Measurements from ENCODE around the gene SH3BP4. TPM values are rescaled to one million over a fixed set of nuclear protein-coding genes. Genes with fewer than 3 reads are reported as not detected.

SH3BP4 gene
- polyA plus RNA-seq, 4 donors = 3.6 to 36.7 (median 17.4) TPM

DNA sequence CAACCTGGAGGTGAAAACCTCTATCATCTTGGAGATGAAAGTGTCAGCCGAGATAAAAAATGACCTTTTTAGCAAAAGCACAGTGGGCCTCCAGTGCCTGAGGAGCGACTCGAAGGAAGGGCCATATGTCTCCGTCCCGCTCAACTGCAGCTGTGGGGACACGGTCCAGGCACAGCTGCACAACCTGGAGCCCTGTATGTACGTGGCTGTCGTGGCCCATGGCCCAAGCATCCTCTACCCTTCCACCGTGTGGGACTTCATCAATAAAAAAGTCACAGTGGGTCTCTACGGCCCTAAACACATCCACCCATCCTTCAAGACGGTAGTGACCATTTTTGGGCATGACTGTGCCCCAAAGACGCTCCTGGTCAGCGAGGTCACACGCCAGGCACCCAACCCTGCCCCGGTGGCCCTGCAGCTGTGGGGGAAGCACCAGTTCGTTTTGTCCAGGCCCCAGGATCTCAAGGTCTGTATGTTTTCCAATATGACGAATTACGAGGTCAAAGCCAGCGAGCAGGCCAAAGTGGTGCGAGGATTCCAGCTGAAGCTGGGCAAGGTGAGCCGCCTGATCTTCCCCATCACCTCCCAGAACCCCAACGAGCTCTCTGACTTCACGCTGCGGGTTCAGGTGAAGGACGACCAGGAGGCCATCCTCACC, 90.2 kb downstream of the SH3BP4 start:
- no peak for DNase-seq
- Histone ChIP-seq H3K27ac (ENCODE audit: low read depth in 1 of 3, low read length in 2 of 3) (no peak overlapping the region), H3K4me1 (ENCODE audit: control insufficient read depth in 3 of 3, insufficient read depth in 2 of 3, low read depth in 1 of 3, low read length in 2 of 3) (no peaks in the 10 kb centered on the region), H3K4me3 (ENCODE audit: low read depth in 1 of 3, low read length in 3 of 3) (no peak overlapping the region), H3K36me3 (ENCODE audit: control insufficient read depth in 3 of 3, insufficient read depth in 2 of 3, low read depth in 1 of 3, low read length in 3 of 3) (peaks cover 0 to 73% (median 5%) of the 10 kb centered on the region in 3 donors), H3K9me3 (ENCODE audit: control insufficient read depth in 2 of 2, insufficient read depth in 1 of 2, low read depth in 1 of 2, low read length in 1 of 2) (no peaks in the 10 kb centered on the region), H3K27me3 (ENCODE audit: control insufficient read depth in 3 of 3, insufficient read depth in 3 of 3, low read length in 3 of 3) (no peaks in the 10 kb centered on the region)
- 87 to 92% (median 92%) methylated on average over 25 of the region's 25 CpGs for WGBS, 3 donors
- no peak for FAIRE-seq

DNA sequence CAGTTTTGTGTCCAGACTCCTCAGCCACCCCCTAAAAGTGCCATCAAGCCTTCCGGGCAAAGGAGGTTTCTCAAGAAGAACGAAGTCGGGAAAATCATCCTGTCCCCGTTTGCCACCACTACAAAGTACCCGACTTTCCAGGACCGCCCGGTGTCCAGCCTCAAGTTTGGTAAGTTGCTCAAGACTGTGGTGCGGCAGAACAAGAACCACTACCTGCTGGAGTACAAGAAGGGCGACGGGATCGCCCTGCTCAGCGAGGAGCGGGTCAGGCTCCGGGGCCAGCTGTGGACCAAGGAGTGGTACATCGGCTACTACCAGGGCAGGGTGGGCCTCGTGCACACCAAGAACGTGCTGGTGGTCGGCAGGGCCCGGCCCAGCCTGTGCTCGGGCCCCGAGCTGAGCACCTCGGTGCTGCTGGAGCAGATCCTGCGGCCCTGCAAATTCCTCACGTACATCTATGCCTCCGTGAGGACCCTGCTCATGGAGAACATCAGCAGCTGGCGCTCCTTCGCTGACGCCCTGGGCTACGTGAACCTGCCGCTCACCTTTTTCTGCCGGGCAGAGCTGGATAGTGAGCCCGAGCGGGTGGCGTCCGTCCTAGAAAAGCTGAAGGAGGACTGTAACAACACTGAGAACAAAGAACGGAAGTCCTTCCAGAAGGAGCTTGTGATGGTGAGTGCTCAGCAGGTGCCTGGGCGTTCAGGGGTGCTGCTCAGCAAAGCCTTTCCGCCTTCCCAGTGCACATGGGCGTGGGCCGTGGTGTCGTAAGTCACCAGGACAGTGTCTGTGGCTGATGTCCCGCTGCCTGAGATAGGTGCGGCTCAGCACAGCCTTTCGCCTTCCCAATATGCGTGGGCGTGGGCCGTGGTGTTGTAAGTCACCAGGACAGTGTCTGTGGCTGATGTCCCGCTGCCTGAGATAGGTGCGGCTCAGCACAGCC, 91.0 kb downstream of the SH3BP4 start:
- H3K36me3 ChIP-seq (ENCODE audit: control insufficient read depth in 3 of 3, insufficient read depth in 2 of 3, low read depth in 1 of 3, low read length in 3 of 3) = peaks cover 0 to 79% (median 5%) of the 10 kb centered on the region in 3 donors
- H3K27me3 ChIP-seq (ENCODE audit: control insufficient read depth in 3 of 3, insufficient read depth in 3 of 3, low read length in 3 of 3) = no peaks in the 10 kb centered on the region
- no peaks in the 10 kb centered on the region for H3K4me1 ChIP-seq (ENCODE audit: control insufficient read depth in 3 of 3, insufficient read depth in 2 of 3, low read depth in 1 of 3, low read length in 2 of 3)
- DNase-seq (no peak), FAIRE-seq (no peak)
- H3K9me3 ChIP-seq (ENCODE audit: control insufficient read depth in 2 of 2, insufficient read depth in 1 of 2, low read depth in 1 of 2, low read length in 1 of 2) = no peaks in the 10 kb centered on the region
- WGBS, 3 donors = 92 to 96% (median 94%) methylated on average over 41 to 45 of the region's 49 CpGs
- H3K27ac ChIP-seq (ENCODE audit: low read depth in 1 of 3, low read length in 2 of 3) = no peak overlapping the region
- no peak overlapping the region for H3K4me3 ChIP-seq (ENCODE audit: low read depth in 1 of 3, low read length in 3 of 3)

- Histone ChIP-seq H3K4me3 (ENCODE audit: low read depth in 1 of 3, low read length in 3 of 3) (no peak overlapping the region), H3K27ac (ENCODE audit: low read depth in 1 of 3, low read length in 2 of 3) (no peak overlapping the region), H3K4me1 (ENCODE audit: control insufficient read depth in 3 of 3, insufficient read depth in 2 of 3, low read depth in 1 of 3, low read length in 2 of 3) (peaks cover 0 to 7% (median 0%) of the 10 kb centered on the region in 3 donors), H3K27me3 (ENCODE audit: control insufficient read depth in 3 of 3, insufficient read depth in 3 of 3, low read length in 3 of 3) (no peaks in the 10 kb centered on the region), H3K9me3 (ENCODE audit: control insufficient read depth in 2 of 2, insufficient read depth in 1 of 2, low read depth in 1 of 2, low read length in 1 of 2) (no peaks in the 10 kb centered on the region), H3K36me3 (ENCODE audit: control insufficient read depth in 3 of 3, insufficient read depth in 2 of 3, low read depth in 1 of 3, low read length in 3 of 3) (peaks cover 0 to 75% (median 5%) of the 10 kb centered on the region in 3 donors)
- 73 to 77% (median 74%) methylated on average over 22 of the region's 22 CpGs for WGBS, 3 donors
- FAIRE-seq (no peak), DNase-seq (no peak)
Observed at GRCh38 chr2:235043762-235044500, 92.1 kb downstream of the SH3BP4 start.

GRCh38 chr2:235044501-235045271, 92.9 kb downstream of the SH3BP4 start:
- Histone ChIP-seq H3K27ac (ENCODE audit: low read depth in 1 of 3, low read length in 2 of 3) (no peak overlapping the region), H3K27me3 (ENCODE audit: control insufficient read depth in 3 of 3, insufficient read depth in 3 of 3, low read length in 3 of 3) (no peaks in the 10 kb centered on the region), H3K4me1 (ENCODE audit: control insufficient read depth in 3 of 3, insufficient read depth in 2 of 3, low read depth in 1 of 3, low read length in 2 of 3) (peaks cover 0 to 14% (median 0%) of the 10 kb centered on the region in 3 donors), H3K36me3 (ENCODE audit: control insufficient read depth in 3 of 3, insufficient read depth in 2 of 3, low read depth in 1 of 3, low read length in 3 of 3) (peaks cover 0 to 76% (median 5%) of the 10 kb centered on the region in 3 donors), H3K9me3 (ENCODE audit: control insufficient read depth in 2 of 2, insufficient read depth in 1 of 2, low read depth in 1 of 2, low read length in 1 of 2) (no peaks in the 10 kb centered on the region), H3K4me3 (ENCODE audit: low read depth in 1 of 3, low read length in 3 of 3) (no peak overlapping the region)
- FAIRE-seq (no peak), DNase-seq (no peak)
- WGBS, 3 donors = 71 to 77% (median 73%) methylated on average over 32 of the region's 32 CpGs

GRCh38 chr2:235045336-235045972, 93.6 kb downstream of the SH3BP4 start:
- peaks cover 0 to 76% (median 5%) of the 10 kb centered on the region in 3 donors for H3K36me3 ChIP-seq (ENCODE audit: control insufficient read depth in 3 of 3, insufficient read depth in 2 of 3, low read depth in 1 of 3, low read length in 3 of 3)
- no peak overlapping the region for H3K27ac ChIP-seq (ENCODE audit: low read depth in 1 of 3, low read length in 2 of 3)
- no peak overlapping the region for H3K4me3 ChIP-seq (ENCODE audit: low read depth in 1 of 3, low read length in 3 of 3)
- peak in 1 of 2 donors; percentile 43 for DNase-seq
- no peak for FAIRE-seq
- no peaks in the 10 kb centered on the region for H3K27me3 ChIP-seq (ENCODE audit: control insufficient read depth in 3 of 3, insufficient read depth in 3 of 3, low read length in 3 of 3)
- peaks cover 0 to 17% (median 0%) of the 10 kb centered on the region in 3 donors for H3K4me1 ChIP-seq (ENCODE audit: control insufficient read depth in 3 of 3, insufficient read depth in 2 of 3, low read depth in 1 of 3, low read length in 2 of 3)
- WGBS, 3 donors = 40 to 55% (median 45%) methylated on average over 15 of the region's 15 CpGs
- no peaks in the 10 kb centered on the region for H3K9me3 ChIP-seq (ENCODE audit: control insufficient read depth in 2 of 2, insufficient read depth in 1 of 2, low read depth in 1 of 2, low read length in 1 of 2)

DNA sequence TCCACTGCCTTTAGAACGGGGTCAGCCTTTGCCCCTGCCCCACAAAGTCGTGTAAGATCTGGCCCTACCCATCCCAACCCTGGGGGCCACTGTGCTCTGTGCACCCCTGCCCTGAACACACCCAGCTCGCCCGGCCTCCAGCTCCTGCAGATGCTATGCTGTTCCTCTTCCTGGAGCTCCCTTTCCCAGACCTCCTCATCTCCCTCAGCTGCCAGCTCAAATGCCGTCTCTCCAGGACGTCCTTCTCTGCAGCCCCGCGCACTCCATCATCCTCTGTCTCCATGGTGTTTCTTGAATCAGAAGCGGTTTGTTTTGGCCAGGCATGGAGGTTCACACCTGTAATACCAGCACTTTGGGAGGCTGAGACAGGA, 94.1 kb downstream of the SH3BP4 start:
- WGBS, 3 donors = 72 to 80% (median 72%) methylated on average over 9 of the region's 9 CpGs
- no peaks in the 10 kb centered on the region for H3K9me3 ChIP-seq (ENCODE audit: control insufficient read depth in 2 of 2, insufficient read depth in 1 of 2, low read depth in 1 of 2, low read length in 1 of 2)
- H3K27me3 ChIP-seq (ENCODE audit: control insufficient read depth in 3 of 3, insufficient read depth in 3 of 3, low read length in 3 of 3) = no peaks in the 10 kb centered on the region
- no peak overlapping the region for H3K4me3 ChIP-seq (ENCODE audit: low read depth in 1 of 3, low read length in 3 of 3)
- peaks cover 0 to 22% (median 0%) of the 10 kb centered on the region in 3 donors for H3K4me1 ChIP-seq (ENCODE audit: control insufficient read depth in 3 of 3, insufficient read depth in 2 of 3, low read depth in 1 of 3, low read length in 2 of 3)
- DNase-seq = no peak
- H3K36me3 ChIP-seq (ENCODE audit: control insufficient read depth in 3 of 3, insufficient read depth in 2 of 3, low read depth in 1 of 3, low read length in 3 of 3) = peaks cover 0 to 74% (median 4%) of the 10 kb centered on the region in 3 donors
- FAIRE-seq = no peak
- no peak overlapping the region for H3K27ac ChIP-seq (ENCODE audit: low read depth in 1 of 3, low read length in 2 of 3)

DNA sequence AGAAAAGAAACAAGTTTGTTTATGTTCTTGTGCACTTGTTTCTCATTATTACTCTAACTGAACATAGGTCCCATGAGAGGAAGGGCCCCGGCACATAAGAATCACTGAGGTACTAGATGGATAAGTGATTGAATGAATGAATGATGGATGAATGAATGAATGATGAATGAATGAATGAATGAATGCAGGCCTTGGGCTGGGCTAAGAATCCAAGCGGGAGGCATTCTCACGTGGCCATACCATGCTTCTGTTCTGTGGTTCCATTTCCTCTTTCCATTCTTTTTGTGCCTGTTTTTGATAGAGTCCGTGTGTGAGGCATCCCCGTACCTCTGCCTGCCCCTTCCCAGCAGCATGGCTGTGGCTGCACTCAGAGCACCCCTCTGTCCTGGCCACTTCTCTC, 94.8 kb downstream of the SH3BP4 start:
- DNase-seq (no peak), FAIRE-seq (no peak)
- H3K27ac ChIP-seq (ENCODE audit: low read depth in 1 of 3, low read length in 2 of 3) = no peak overlapping the region
- 83 to 94% (median 90%) methylated on average over 5 of the region's 5 CpGs for WGBS, 3 donors
- H3K4me3 ChIP-seq (ENCODE audit: low read depth in 1 of 3, low read length in 3 of 3) = no peak overlapping the region
- H3K36me3 ChIP-seq (ENCODE audit: control insufficient read depth in 3 of 3, insufficient read depth in 2 of 3, low read depth in 1 of 3, low read length in 3 of 3) = peaks cover 0 to 74% (median 0%) of the 10 kb centered on the region in 3 donors
- H3K27me3 ChIP-seq (ENCODE audit: control insufficient read depth in 3 of 3, insufficient read depth in 3 of 3, low read length in 3 of 3) = no peaks in the 10 kb centered on the region
- no peaks in the 10 kb centered on the region for H3K9me3 ChIP-seq (ENCODE audit: control insufficient read depth in 2 of 2, insufficient read depth in 1 of 2, low read depth in 1 of 2, low read length in 1 of 2)
- H3K4me1 ChIP-seq (ENCODE audit: control insufficient read depth in 3 of 3, insufficient read depth in 2 of 3, low read depth in 1 of 3, low read length in 2 of 3) = peaks cover 0 to 28% (median 0%) of the 10 kb centered on the region in 3 donors

Data from small intestine (tissue), 7 donors.